Measurements from ENCODE around the gene CPEB4. TPM values are rescaled to one million over a fixed set of nuclear protein-coding genes. Genes with fewer than 3 reads are reported as not detected.

CPEB4 gene
- total and polyA plus RNA-seq, 2 experiments from 2014 or later: 5.9 to 10.2 TPM

DNA sequence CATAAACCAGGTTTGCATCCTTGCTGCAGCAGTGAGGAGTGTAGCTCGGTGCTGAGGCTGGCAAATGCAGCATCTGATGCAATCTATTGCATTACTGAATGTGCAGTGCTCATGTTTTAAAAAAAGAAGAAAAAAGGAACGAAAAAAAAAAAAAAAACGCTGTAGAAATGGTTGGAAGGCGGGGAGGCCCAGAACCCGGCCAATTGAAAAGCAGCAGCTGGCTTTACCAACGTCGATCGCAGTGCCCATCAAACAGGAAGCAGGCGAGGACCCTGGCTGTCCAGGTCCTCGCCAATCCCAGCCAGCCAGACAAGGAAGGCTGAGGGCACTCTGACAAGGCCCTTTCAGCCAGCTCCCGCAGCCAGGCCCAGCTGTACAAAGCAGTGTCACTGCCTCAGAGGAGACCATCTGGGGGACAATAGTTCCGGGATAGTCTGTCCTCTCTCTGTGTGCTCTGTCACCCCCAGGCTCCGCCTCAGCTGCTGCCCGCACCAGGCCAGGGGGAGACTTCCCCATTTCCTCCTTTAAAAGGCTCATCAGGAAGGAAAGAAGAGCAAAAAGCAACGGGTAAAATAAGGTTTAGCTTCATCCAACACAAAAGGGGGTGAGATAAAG is 21.8 kb upstream of the CPEB4 start:
- no peak overlapping the region for H3K4me3 ChIP-seq
- no peak overlapping the region for H3K27ac ChIP-seq (ENCODE audit: low read depth)
- H3K4me1 Mint-ChIP-seq: peaks cover 17% of the 10 kb centered on the region; the same call in 2 of the 3 replicates
- H3K9me2 ChIP-seq (ENCODE audit: insufficient read depth): peaks cover 4% of the 10 kb centered on the region; the same call in 1 of the 2 replicates
- H2AFZ ChIP-seq: peak overlapping the region; percentile 98
- H3K36me3 Mint-ChIP-seq (ENCODE audit: low read depth): no peaks in the 10 kb centered on the region; the same call in 1 of the 3 replicates
- TF ChIP-seq, protein P1, sequence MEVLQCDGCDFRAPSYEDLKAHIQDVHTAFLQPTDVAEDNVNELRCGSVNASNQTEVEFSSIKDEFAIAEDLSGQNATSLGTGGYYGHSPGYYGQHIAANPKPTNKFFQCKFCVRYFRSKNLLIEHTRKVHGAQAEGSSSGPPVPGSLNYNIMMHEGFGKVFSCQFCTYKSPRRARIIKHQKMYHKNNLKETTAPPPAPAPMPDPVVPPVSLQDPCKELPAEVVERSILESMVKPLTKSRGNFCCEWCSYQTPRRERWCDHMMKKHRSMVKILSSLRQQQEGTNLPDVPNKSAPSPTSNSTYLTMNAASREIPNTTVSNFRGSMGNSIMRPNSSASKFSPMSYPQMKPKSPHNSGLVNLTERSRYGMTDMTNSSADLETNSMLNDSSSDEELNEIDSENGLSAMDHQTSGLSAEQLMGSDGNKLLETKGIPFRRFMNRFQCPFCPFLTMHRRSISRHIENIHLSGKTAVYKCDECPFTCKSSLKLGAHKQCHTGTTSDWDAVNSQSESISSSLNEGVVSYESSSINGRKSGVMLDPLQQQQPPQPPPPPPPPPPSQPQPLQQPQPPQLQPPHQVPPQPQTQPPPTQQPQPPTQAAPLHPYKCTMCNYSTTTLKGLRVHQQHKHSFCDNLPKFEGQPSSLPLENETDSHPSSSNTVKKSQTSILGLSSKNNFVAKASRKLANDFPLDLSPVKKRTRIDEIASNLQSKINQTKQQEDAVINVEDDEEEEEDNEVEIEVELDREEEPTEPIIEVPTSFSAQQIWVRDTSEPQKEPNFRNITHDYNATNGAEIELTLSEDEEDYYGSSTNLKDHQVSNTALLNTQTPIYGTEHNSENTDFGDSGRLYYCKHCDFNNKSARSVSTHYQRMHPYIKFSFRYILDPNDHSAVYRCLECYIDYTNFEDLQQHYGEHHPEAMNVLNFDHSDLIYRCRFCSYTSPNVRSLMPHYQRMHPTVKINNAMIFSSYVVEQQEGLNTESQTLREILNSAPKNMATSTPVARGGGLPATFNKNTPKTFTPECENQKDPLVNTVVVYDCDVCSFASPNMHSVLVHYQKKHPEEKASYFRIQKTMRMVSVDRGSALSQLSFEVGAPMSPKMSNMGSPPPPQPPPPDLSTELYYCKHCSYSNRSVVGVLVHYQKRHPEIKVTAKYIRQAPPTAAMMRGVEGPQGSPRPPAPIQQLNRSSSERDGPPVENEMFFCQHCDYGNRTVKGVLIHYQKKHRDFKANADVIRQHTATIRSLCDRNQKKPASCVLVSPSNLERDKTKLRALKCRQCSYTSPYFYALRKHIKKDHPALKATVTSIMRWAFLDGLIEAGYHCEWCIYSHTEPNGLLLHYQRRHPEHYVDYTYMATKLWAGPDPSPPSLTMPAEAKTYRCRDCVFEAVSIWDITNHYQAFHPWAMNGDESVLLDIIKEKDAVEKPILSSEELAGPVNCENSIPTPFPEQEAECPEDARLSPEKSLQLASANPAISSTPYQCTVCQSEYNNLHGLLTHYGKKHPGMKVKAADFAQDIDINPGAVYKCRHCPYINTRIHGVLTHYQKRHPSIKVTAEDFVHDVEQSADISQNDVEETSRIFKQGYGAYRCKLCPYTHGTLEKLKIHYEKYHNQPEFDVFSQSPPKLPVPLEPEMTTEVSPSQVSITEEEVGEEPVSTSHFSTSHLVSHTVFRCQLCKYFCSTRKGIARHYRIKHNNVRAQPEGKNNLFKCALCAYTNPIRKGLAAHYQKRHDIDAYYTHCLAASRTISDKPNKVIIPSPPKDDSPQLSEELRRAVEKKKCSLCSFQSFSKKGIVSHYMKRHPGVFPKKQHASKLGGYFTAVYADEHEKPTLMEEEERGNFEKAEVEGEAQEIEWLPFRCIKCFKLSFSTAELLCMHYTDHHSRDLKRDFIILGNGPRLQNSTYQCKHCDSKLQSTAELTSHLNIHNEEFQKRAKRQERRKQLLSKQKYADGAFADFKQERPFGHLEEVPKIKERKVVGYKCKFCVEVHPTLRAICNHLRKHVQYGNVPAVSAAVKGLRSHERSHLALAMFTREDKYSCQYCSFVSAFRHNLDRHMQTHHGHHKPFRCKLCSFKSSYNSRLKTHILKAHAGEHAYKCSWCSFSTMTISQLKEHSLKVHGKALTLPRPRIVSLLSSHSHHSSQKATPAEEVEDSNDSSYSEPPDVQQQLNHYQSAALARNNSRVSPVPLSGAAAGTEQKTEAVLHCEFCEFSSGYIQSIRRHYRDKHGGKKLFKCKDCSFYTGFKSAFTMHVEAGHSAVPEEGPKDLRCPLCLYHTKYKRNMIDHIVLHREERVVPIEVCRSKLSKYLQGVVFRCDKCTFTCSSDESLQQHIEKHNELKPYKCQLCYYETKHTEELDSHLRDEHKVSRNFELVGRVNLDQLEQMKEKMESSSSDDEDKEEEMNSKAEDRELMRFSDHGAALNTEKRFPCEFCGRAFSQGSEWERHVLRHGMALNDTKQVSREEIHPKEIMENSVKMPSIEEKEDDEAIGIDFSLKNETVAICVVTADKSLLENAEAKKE (CRISPR knock-in tag; IDR thresholded peaks at IDR 0.05): no peak
- no peak for TF ChIP-seq ZNF331 (CRISPR knock-in tag; IDR thresholded peaks at IDR 0.05; ENCODE audit: low read depth)
- TF ChIP-seq EZH2 (IDR thresholded peaks at IDR 0.05; ENCODE audit: low read depth, unreplicated experiment): no peak
- TF ChIP-seq NANOG (IDR thresholded peaks at IDR 0.05; ENCODE audit: borderline replicate concordance): no peak
- TF ChIP-seq, protein P2, sequence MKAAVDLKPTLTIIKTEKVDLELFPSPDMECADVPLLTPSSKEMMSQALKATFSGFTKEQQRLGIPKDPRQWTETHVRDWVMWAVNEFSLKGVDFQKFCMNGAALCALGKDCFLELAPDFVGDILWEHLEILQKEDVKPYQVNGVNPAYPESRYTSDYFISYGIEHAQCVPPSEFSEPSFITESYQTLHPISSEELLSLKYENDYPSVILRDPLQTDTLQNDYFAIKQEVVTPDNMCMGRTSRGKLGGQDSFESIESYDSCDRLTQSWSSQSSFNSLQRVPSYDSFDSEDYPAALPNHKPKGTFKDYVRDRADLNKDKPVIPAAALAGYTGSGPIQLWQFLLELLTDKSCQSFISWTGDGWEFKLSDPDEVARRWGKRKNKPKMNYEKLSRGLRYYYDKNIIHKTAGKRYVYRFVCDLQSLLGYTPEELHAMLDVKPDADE (IDR thresholded peaks at IDR 0.05): no peak
- H3K79me2 ChIP-seq (replicated peaks; ENCODE audit: insufficient read depth): no peaks in the 10 kb centered on the region
- H3K4me2 ChIP-seq: no peak overlapping the region
- no peaks in the 10 kb centered on the region for H3K27me3 Mint-ChIP-seq (ENCODE audit: insufficient read depth, low read depth, poor library complexity)
- H3K27me3 ChIP-seq (ENCODE audit: insufficient read depth): no peaks in the 10 kb centered on the region
- no peaks in the 10 kb centered on the region for H3K36me3 ChIP-seq (ENCODE audit: insufficient read depth)
- H3F3A ChIP-seq (replicated peaks; ENCODE audit: low read depth): no peaks in the 10 kb centered on the region
- no peak overlapping the region for H3K27ac Mint-ChIP-seq
- no peak for DNase-seq (ENCODE audit: low spot score)
- H3K4me1 ChIP-seq (ENCODE audit: insufficient read depth): no peaks in the 10 kb centered on the region; the same call in 1 of the 2 replicates
- no peak overlapping the region for H3K4me3 Mint-ChIP-seq
- peaks cover 4% of the 10 kb centered on the region; the same call in 1 of the 3 replicates for H3K9me3 Mint-ChIP-seq
- peak; percentile 31; the same call in 2 of the 3 replicates for ATAC-seq
- no peaks in the 10 kb centered on the region for H4K20me1 ChIP-seq (replicated peaks; ENCODE audit: insufficient read depth)
